ENCODE results near the gene PRSS57.
"Not testable (repeated sequence)": the region's sequence is repeated elsewhere in the genome, so short reads cannot be mapped to it uniquely, and the experiment has no call there.

Gene PRSS57

DNA sequence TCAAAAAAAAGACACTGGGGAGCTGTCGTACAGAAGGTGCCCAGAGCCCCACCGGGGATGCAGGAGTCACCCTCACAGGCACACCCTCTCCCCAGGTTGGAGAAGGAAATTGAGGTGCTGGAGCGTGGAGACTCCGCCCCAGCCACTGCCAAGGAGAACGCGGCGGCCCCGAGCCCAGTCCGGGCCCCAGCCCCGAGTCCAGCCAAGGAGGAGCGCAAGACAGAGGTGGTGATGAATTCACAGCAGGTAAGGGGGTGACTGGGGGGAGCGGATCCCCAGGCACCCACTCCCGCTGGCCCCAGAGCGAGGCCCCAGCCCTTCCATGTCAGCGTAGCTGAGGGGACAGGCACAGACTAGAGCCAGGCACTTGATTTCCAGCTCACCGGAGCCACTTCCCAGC, 35.7 kb upstream of the PRSS57 start:
- in situ Hi-C loops (cut with HindIII; ENCODE audit: low pct_unique_long_range_greater_than_20kb, low sequenced_read_pairs) = no loop called here
- no peak for DNase-seq (ENCODE audit: low read depth in 1 of 2, low spot score in 1 of 2)
- no peak for TF ChIP-seq JUND (IDR thresholded peaks at IDR 0.05; ENCODE audit: low read depth)

GRCh38 chr19:729965-730668, 34.9 kb upstream of the PRSS57 start:
- no peak for TF ChIP-seq JUND (IDR thresholded peaks at IDR 0.05; ENCODE audit: low read depth)
- in situ Hi-C loops (cut with HindIII; ENCODE audit: low pct_unique_long_range_greater_than_20kb, low sequenced_read_pairs) = no loop called here
- DNase-seq (ENCODE audit: low read depth in 1 of 2, low spot score in 1 of 2) = no peak

DNA sequence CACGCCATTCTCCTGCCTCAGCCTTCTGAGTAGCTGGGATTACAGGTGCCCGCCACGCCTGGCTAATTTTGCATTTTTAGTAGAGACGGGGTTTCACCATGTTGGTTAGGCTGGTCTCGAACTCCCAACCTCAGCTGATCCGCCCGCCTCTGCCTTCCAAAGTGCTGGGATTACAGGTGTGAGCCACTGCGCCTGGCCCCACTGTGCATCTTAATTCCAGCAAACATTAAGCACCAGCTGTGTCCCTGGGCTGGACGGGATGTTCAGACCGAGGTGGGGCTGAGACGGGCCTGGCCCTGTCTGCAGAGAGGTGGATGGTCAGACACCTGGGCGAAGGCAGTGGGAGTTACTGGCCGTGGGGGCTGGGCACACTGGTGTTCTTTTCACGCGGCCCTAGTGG, 34.3 kb upstream of the PRSS57 start:
- in situ Hi-C loops (cut with HindIII; ENCODE audit: low pct_unique_long_range_greater_than_20kb, low sequenced_read_pairs); DNase-seq (ENCODE audit: low read depth in 1 of 2, low spot score in 1 of 2): not testable (repeated sequence)

- in situ Hi-C loops (cut with HindIII; ENCODE audit: low pct_unique_long_range_greater_than_20kb, low sequenced_read_pairs) = no loop called here
- no peak for DNase-seq (ENCODE audit: low read depth in 1 of 2, low spot score in 1 of 2)
- TF ChIP-seq JUND (IDR thresholded peaks at IDR 0.05; ENCODE audit: low read depth) = no peak
These were observed 32.8 kb upstream of the PRSS57 start for GRCh38 chr19:728011-728410.

DNA sequence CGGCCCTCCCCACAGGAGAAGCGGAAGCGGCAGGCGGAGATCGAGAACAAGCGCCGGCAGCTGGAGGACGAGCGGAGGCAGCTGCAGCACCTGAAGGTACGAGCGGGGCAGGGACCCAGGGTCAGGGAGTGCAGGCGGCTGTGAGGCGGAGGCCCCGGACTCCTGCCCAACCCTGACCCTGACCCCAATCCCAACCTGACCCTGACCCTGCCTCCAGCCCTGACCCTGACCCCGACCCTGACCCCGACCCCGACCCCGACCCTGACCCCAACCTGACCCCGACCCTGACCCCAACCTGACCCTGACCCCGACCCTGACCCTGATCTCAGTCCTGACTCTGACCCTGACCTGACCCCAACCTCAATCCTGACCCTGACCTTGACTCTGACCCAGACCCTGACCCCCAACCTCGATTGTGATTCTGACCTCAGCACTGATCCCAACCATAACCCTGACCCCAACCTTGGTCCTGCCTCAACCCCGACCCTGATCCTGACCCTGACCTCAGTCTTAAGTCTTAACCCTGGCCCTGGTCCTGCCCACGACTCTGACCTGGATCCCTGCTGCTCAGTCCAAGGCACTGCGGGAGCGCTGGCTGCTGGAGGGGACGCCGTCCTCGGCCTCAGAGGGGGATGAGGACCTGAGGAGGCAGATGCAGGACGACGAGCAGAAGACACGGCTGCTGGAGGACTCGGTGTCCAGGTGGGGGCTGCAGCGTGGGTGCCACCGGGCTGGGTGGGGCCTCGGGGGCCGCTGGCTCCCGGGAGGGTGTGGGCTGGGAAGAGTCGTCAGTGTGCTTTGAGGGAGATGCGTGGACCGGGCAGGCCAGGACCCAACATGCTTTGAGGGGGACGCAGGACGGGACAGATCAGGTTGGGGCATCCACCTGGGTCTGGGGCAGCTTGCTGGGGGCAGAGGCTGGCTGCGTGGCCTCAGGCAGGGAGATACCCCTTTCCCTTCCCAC, 32.0 kb upstream of the PRSS57 start:
- no peak for DNase-seq (ENCODE audit: low read depth in 1 of 2, low spot score in 1 of 2)
- in situ Hi-C loops (cut with HindIII; ENCODE audit: low pct_unique_long_range_greater_than_20kb, low sequenced_read_pairs) = no loop called here
- TF ChIP-seq JUND (IDR thresholded peaks at IDR 0.05; ENCODE audit: low read depth) = no peak

- in situ Hi-C loops (cut with HindIII; ENCODE audit: low pct_unique_long_range_greater_than_20kb, low sequenced_read_pairs) = no loop called here
- TF ChIP-seq JUND (IDR thresholded peaks at IDR 0.05; ENCODE audit: low read depth) = no peak
- no peak for DNase-seq (ENCODE audit: low read depth in 1 of 2, low spot score in 1 of 2)
These were observed 30.3 kb upstream of the PRSS57 start for GRCh38 chr19:725461-726089.

GRCh38 chr19:723714-724113, 28.5 kb upstream of the PRSS57 start:
- no peak for DNase-seq (ENCODE audit: low read depth in 1 of 2, low spot score in 1 of 2)
- in situ Hi-C loops (cut with HindIII; ENCODE audit: low pct_unique_long_range_greater_than_20kb, low sequenced_read_pairs) = no loop called here
- TF ChIP-seq JUND (IDR thresholded peaks at IDR 0.05; ENCODE audit: low read depth) = no peak

- no peak for DNase-seq (ENCODE audit: low read depth in 1 of 2, low spot score in 1 of 2)
- TF ChIP-seq JUND (IDR thresholded peaks at IDR 0.05; ENCODE audit: low read depth) = no peak
- in situ Hi-C loops (cut with HindIII; ENCODE audit: low pct_unique_long_range_greater_than_20kb, low sequenced_read_pairs) = no loop called here
These were observed 28.0 kb upstream of the PRSS57 start for GRCh38 chr19:723247-723646.

- TF ChIP-seq JUND (IDR thresholded peaks at IDR 0.05; ENCODE audit: low read depth) = no peak
- in situ Hi-C loops (cut with HindIII; ENCODE audit: low pct_unique_long_range_greater_than_20kb, low sequenced_read_pairs) = no loop called here
- no peak for DNase-seq (ENCODE audit: low read depth in 1 of 2, low spot score in 1 of 2)
These were observed 27.4 kb upstream of the PRSS57 start for GRCh38 chr19:722553-723101.

DNA sequence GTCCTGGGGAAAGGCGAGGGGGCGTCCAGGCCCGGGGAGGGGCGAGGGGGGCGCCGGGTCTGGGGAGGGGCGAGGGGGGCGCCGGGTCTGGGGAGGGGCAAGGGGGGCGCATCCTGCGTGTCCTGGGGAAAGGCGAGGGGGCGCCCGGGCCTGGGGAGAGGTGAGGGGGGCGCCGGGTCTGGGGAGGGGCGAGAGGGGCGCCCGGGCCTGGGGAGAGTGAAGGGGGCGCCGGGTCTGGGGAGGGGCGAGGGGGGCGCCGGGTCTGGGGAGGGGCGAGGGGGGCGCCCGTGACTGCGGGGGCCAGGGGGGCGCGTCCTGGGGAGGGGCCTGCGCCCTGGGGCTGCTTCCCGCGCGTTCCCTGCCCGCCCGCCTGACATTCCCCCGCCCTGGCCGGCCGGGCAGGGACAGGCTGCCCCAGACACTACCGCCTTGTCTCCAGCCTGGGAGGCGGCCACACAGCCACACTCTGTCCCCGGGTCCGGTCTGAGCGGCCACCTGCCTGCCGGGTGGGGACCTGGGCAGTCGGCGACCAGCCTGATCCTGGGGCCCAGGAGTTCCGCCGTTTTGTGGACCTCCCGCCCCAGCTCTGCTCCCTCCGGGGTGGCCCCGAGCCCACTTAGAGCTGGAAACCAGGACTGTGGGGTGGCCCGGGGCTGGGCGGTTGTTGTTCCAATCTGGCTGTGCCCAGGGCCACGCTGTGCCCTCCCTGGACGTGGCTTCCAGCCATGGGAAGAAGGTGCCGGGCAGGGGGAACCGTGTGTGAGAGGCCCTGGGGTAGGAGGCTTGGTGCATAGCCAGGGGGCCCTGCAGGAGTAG, 25.3 kb upstream of the PRSS57 start:
- DNase-seq (ENCODE audit: low read depth in 1 of 2, low spot score in 1 of 2) = no peak
- in situ Hi-C loops (cut with HindIII; ENCODE audit: low pct_unique_long_range_greater_than_20kb, low sequenced_read_pairs) = no loop called here
- TF ChIP-seq JUND (IDR thresholded peaks at IDR 0.05; ENCODE audit: low read depth) = no peak

DNA sequence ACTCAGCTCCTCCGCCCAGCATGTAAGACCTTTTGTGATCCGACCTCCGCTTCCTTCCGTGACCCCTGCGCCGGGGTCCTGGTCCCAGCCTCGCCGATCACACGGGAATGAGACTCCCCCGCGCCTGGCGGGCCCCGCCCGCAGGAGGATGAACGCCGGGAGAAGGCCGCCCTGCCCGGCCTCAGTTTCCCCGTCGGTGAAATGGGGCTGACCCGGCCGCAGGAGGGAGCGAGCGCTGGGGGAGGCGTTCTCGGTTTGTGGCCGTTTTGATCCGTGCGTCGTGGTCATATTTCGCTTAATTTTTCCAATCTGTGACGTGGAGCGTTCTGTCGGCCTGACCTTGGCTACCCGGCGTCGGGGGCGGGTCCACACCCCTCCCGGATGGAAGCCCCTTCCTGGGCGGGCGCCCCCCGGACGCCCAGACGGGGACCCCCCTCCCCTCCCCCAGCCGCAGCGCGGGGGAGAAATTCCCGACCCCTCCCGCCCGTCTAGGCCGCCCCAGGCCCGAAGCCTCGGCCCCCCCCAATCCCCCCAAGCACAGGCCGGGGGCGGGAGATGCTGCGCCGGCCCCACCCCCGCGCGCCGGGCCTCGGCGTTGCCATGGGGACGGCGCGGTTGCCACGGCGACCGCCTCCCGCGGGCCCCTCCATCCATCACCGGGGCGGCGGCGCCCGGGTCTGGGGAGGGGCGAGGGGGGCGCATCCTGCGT, 24.5 kb upstream of the PRSS57 start:
- in situ Hi-C loops (cut with HindIII; ENCODE audit: low pct_unique_long_range_greater_than_20kb, low sequenced_read_pairs) = no loop called here
- DNase-seq (ENCODE audit: low read depth in 1 of 2, low spot score in 1 of 2) = no peak
- TF ChIP-seq JUND (IDR thresholded peaks at IDR 0.05; ENCODE audit: low read depth) = no peak

Measured in T47D (cell line).